SU-DHL-6 (cell line): ENCODE data around the gene ANKS1B.

Source experiments
- H2AFZ ChIP-seq: fragments of 200-600 bp; sonication (generic); 2 replicates; pipeline ENCODE4 v1.6.1; 2014; ENCODE audit warnings: low read depth, mild to moderate bottlenecking, moderate library complexity, mixed read lengths, antibody characterized with exemption, low read length; ENCODE audit not compliant: severe bottlenecking
- H3F3A ChIP-seq: fragments of 200-600 bp; shearing (Covaris generic); 2 replicates; pipeline ENCODE4 v1.6.0; 2016; ENCODE audit warnings: antibody characterized with exemption, mild to moderate bottlenecking; ENCODE audit not compliant: insufficient read depth
- H3K27ac ChIP-seq: fragments of 200-600 bp; sonication (generic); 2 replicates; pipeline ENCODE4 v1.5.1; 2016; ENCODE audit warnings: low read depth, mild to moderate bottlenecking, low read length, moderate library complexity, mixed read lengths
- H3K27me3 ChIP-seq: fragments of 200-600 bp; sonication (generic), shearing (Covaris generic); 2 replicates; pipeline ENCODE4 v1.6.0; 2014; ENCODE audit warnings: mild to moderate bottlenecking, low read length
- H3K36me3 ChIP-seq: fragments of 200-600 bp; sonication (generic); 2 replicates; pipeline ENCODE4 v1.6.1; 2014; ENCODE audit warnings: mild to moderate bottlenecking, low read length, mixed read lengths
- H3K4me2 ChIP-seq: fragments of 300-600, 200-600 bp; shearing (Covaris generic), sonication (generic); 2 replicates; pipeline ENCODE4 v1.6.0; 2014; ENCODE audit warnings: low read length, low read depth, mild to moderate bottlenecking; ENCODE audit not compliant: poor library complexity, severe bottlenecking
- H3K4me3 ChIP-seq: fragments of 200-600 bp; sonication (generic); 2 replicates; pipeline ENCODE4 v1.5.1; 2014; ENCODE audit warnings: antibody characterized with exemption, low read length, mild to moderate bottlenecking, mixed read lengths; ENCODE audit not compliant: insufficient read depth, poor library complexity, severe bottlenecking
- H3K79me2 ChIP-seq: fragments of 200-600 bp; sonication (generic); 2 replicates; pipeline ENCODE4 v1.6.1; 2014; ENCODE audit warnings: mild to moderate bottlenecking, low read length, moderate library complexity; ENCODE audit not compliant: insufficient read depth
- H3K9ac ChIP-seq: fragments of 200-600 bp; sonication (generic); 2 replicates; pipeline ENCODE4 v1.7.0; 2014; ENCODE audit warnings: mild to moderate bottlenecking, low read length
- H3K9me2 ChIP-seq: fragments of 200-600 bp; sonication (generic); replicated peaks from 2 replicates; pipeline ENCODE4 v1.6.1; 2014; ENCODE audit warnings: low read length; ENCODE audit not compliant: insufficient read depth
- H3K9me3 ChIP-seq: fragments of 200-600 bp; sonication (generic); 2 replicates; pipeline ENCODE4 v1.6.1; 2014; ENCODE audit warnings: low read length, mixed read lengths; ENCODE audit not compliant: insufficient read depth
- H4K20me1 ChIP-seq: fragments of 200-600 bp; sonication (generic); 2 replicates; pipeline ENCODE4 v1.6.1; 2014; ENCODE audit warnings: low read depth, mild to moderate bottlenecking, antibody characterized with exemption, low read length, moderate library complexity, mixed read lengths
- EZH2phosphoT487 ChIP-seq: fragments of 200-600 bp; sonication (generic), shearing (Covaris generic); conservative IDR thresholded peaks from 2 replicates; pipeline ENCODE4 v1.6.1; 2018; ENCODE audit warnings: mild to moderate bottlenecking, antibody characterized with exemption, low read length, moderate library complexity, mixed read lengths
- TF ChIP-seq, protein P1 (sequence below): fragments of 200-600 bp; sonication (generic); IDR thresholded peaks from one replicate; pipeline ENCODE4 v1.5.1; 2017; ENCODE audit warnings: antibody characterized with exemption, mild to moderate bottlenecking, low read length, moderate library complexity; ENCODE audit not compliant: insufficient read depth, poor library complexity, severe bottlenecking

Gene ANKS1B

GRCh38 chr12:99372257-99372920, 612.3 kb downstream of the ANKS1B start:
- Histone ChIP-seq H3K27ac (no peak overlapping the region), H3K9ac (no peak overlapping the region), H4K20me1 (no peaks in the 10 kb centered on the region), H3K9me3 (no peaks in the 10 kb centered on the region), H3K9me2 (no peaks in the 10 kb centered on the region), H3F3A (no peaks in the 10 kb centered on the region), H2AFZ (no peak overlapping the region), H3K36me3 (no peaks in the 10 kb centered on the region), H3K27me3 (no peaks in the 10 kb centered on the region), H3K4me3 (no peak overlapping the region), H3K4me2 (no peak overlapping the region), H3K79me2 (no peaks in the 10 kb centered on the region)
- TF ChIP-seq, protein P1, sequence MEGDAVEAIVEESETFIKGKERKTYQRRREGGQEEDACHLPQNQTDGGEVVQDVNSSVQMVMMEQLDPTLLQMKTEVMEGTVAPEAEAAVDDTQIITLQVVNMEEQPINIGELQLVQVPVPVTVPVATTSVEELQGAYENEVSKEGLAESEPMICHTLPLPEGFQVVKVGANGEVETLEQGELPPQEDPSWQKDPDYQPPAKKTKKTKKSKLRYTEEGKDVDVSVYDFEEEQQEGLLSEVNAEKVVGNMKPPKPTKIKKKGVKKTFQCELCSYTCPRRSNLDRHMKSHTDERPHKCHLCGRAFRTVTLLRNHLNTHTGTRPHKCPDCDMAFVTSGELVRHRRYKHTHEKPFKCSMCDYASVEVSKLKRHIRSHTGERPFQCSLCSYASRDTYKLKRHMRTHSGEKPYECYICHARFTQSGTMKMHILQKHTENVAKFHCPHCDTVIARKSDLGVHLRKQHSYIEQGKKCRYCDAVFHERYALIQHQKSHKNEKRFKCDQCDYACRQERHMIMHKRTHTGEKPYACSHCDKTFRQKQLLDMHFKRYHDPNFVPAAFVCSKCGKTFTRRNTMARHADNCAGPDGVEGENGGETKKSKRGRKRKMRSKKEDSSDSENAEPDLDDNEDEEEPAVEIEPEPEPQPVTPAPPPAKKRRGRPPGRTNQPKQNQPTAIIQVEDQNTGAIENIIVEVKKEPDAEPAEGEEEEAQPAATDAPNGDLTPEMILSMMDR, result no peak
- TF ChIP-seq EZH2phosphoT487, result no peak

GRCh38 chr12:99370421-99371138, 614.2 kb downstream of the ANKS1B start:
- Histone ChIP-seq H4K20me1 (no peaks in the 10 kb centered on the region), H3K36me3 (no peaks in the 10 kb centered on the region), H3K27ac (no peak overlapping the region), H3K27me3 (no peaks in the 10 kb centered on the region), H3K9me3 (no peaks in the 10 kb centered on the region), H3K9me2 (no peaks in the 10 kb centered on the region), H3K4me3 (no peak overlapping the region), H3K9ac (no peak overlapping the region), H3F3A (no peaks in the 10 kb centered on the region), H3K4me2 (no peak overlapping the region), H3K79me2 (no peaks in the 10 kb centered on the region), H2AFZ (no peak overlapping the region)
- no peak for TF ChIP-seq EZH2phosphoT487
- TF ChIP-seq, protein P1, result no peak

DNA sequence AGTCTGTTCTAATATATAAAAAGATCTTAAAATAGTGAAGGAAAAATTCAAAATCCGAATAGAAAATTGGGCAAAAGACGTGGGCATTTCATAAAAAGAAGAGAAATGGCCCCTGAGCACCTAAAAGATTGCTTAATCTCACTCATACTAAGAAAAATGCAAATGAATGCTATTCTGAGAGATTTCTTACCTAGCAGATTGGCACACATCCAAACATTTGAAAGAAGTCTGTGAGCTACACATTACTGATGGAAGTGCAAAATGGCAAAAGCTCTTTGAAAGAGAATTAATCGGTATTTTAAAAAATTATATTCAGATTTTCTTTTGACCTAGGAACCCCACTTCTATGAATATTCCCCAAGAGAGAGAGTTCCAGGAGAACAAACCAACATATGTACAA, 617.6 kb downstream of the ANKS1B start:
- no peak overlapping the region for H3K4me2 ChIP-seq
- H3K9me2 ChIP-seq, result no peaks in the 10 kb centered on the region
- no peaks in the 10 kb centered on the region for H3K9me3 ChIP-seq
- H3F3A ChIP-seq, result no peaks in the 10 kb centered on the region
- H3K79me2 ChIP-seq, result no peaks in the 10 kb centered on the region
- no peak overlapping the region for H3K27ac ChIP-seq
- H2AFZ ChIP-seq, result no peak overlapping the region
- no peak overlapping the region for H3K4me3 ChIP-seq
- no peaks in the 10 kb centered on the region for H3K36me3 ChIP-seq
- H4K20me1 ChIP-seq, result 0 out of 2 replicates have a peak, but pooled peaks cover 3% of the 10 kb centered on the region
- TF ChIP-seq EZH2phosphoT487, result no peak
- TF ChIP-seq, protein P1, result no peak
- H3K27me3 ChIP-seq, result no peaks in the 10 kb centered on the region
- no peak overlapping the region for H3K9ac ChIP-seq
